Keratinocyte (primary cell): Measurements from ENCODE around the gene WDPCP. TPM values are rescaled to one million over a fixed set of nuclear protein-coding genes. Genes with fewer than 3 reads are reported as not detected.

ENCODE experiments used
- DNase-seq: peaks from one replicate; pipeline ENCODE4 v3.0.0-alpha.2; 2011; ENCODE audit warnings: low read depth, missing footprints, low spot score
- FAIRE-seq: peaks from 2 replicates; lab custom pipeline; 2011; peaks lifted over from hg19 to GRCh38; lab: Jason Lieb, UNC
- H2AFZ ChIP-seq: 2 replicates; pipeline ENCODE4 v1.6.0; 2012; ENCODE audit warnings: low read length, control low read depth, inconsistent platforms; ENCODE audit not compliant: control insufficient read depth
- H3K27ac ChIP-seq: 2 replicates; pipeline ENCODE4 v1.5.1; 2011; ENCODE audit warnings: low read length; ENCODE audit not compliant: control insufficient read depth, insufficient read depth
- H3K27me3 ChIP-seq: 3 replicates; pipeline ENCODE4 v1.6.0; 2011; ENCODE audit warnings: low read length; ENCODE audit not compliant: control insufficient read depth, insufficient read depth; ENCODE audit errors: extremely low read depth
- H3K36me3 ChIP-seq, 2 experiments: 2 replicates in 1 of 2; 3 replicates in 1 of 2; pipeline ENCODE4 v1.5.1; 2011; ENCODE audit warnings: low read length in 2 of 2, mild to moderate bottlenecking in 1 of 2; ENCODE audit not compliant: control insufficient read depth in 2 of 2, insufficient read depth in 2 of 2; ENCODE audit errors: extremely low read depth in 1 of 2
- H3K4me1 ChIP-seq: 3 replicates; pipeline ENCODE4 v1.5.1; 2011; ENCODE audit warnings: low read length; ENCODE audit not compliant: control insufficient read depth, insufficient read depth; ENCODE audit errors: extremely low read depth
- H3K4me2 ChIP-seq: 3 replicates; pipeline ENCODE4 v1.6.0; 2011; ENCODE audit warnings: low read depth, low read length; ENCODE audit not compliant: control insufficient read depth, insufficient read depth; ENCODE audit errors: extremely low read depth
- H3K4me3 ChIP-seq, 3 experiments: fragments of 200-600 bp in 1 of 3; sonication (generic) in 1 of 3; 2 replicates in 2 of 3; 3 replicates in 1 of 3; pipeline ENCODE4 v1.5.1; 2011 to 2016; ENCODE audit warnings: low read length in 3 of 3, mild to moderate bottlenecking in 3 of 3, control low read depth in 2 of 3, inconsistent platforms in 1 of 3, low read depth in 1 of 3, mixed read lengths in 1 of 3, mixed run types in 1 of 3, moderate library complexity in 1 of 3; ENCODE audit not compliant: control insufficient read depth in 2 of 3, insufficient read depth in 2 of 3; ENCODE audit errors: extremely low read depth in 1 of 3
- H3K79me2 ChIP-seq: 2 replicates; pipeline ENCODE4 v1.6.0; 2012; ENCODE audit warnings: low read length; ENCODE audit not compliant: control insufficient read depth, insufficient read depth
- H3K9ac ChIP-seq: 3 replicates; pipeline ENCODE4 v1.6.0; 2011; ENCODE audit warnings: low read length; ENCODE audit not compliant: control insufficient read depth, insufficient read depth; ENCODE audit errors: extremely low read depth
- H3K9me1 ChIP-seq: 3 replicates; pipeline ENCODE4 v1.6.0; 2011; ENCODE audit warnings: low read length; ENCODE audit not compliant: control insufficient read depth, insufficient read depth; ENCODE audit errors: extremely low read depth
- H3K9me3 ChIP-seq: 2 replicates; pipeline ENCODE4 v1.5.1; 2012; ENCODE audit warnings: low read depth, low read length; ENCODE audit not compliant: control insufficient read depth
- H4K20me1 ChIP-seq: 3 replicates; pipeline ENCODE4 v1.6.0; 2011; ENCODE audit warnings: low read length; ENCODE audit not compliant: control insufficient read depth, insufficient read depth; ENCODE audit errors: extremely low read depth
- CTCF ChIP-seq, 3 experiments: IDR thresholded peaks in 1 of 3; conservative IDR thresholded peaks in 1 of 3; optimal IDR thresholded peaks in 1 of 3; 2 replicates in 2 of 3; 3 replicates in 1 of 3; pipeline versions ENCODE3 to v1.5.1; 2011; ENCODE audit warnings: low read length in 3 of 3, mild to moderate bottlenecking in 3 of 3, moderate library complexity in 2 of 3, control low read depth in 1 of 3, inconsistent platforms in 1 of 3; ENCODE audit not compliant: insufficient read depth in 2 of 3; ENCODE audit errors: extremely low read depth in 1 of 3
- EZH2 ChIP-seq: IDR thresholded peaks from one replicate; pipeline ENCODE4 v1.6.1; 2012; ENCODE audit warnings: inconsistent platforms, mild to moderate bottlenecking, low read length, moderate library complexity
- dilution Hi-C: fragments of 300-500 bp; cut with MboI; formaldehyde crosslinking; loops from one replicate; pipeline ENCODE4 v1.7.0; 2020; ENCODE audit warnings: low sequenced_read_pairs; ENCODE audit not compliant: extremely low pct_ligation_motif_present
- polyA plus RNA-seq, 5 experiments: library from polyadenylated mRNA; depleted of rRNA in 3 of 5; stranded (reverse) in 3 of 5; stranded (forward) in 1 of 5; unstranded in 1 of 5; fragments of >200 nt; gene quantifications; 1 replicate in 1 of 5; 2 replicates in 3 of 5; 3 replicates in 1 of 5; pipeline versions ENCODE4 v1.2.1 to v1.2.3, GENCODE V29; 2011 to 2012; ENCODE audit warnings: missing spikeins in 2 of 5, low read depth in 1 of 5, low replicate concordance in 1 of 5

WDPCP gene
- polyA plus RNA-seq, 1 donor (not counting 4 experiments of a cell fraction or from before 2014, with no cell fraction given), result 2.9 TPM

GRCh38 chr2:63099032-63099431 is 489.2 kb downstream of the WDPCP start:
- H3K27ac ChIP-seq, result no peak overlapping the region
- FAIRE-seq, result no peak
- dilution Hi-C loops, result no loop called here

GRCh38 chr2:63096491-63096890 is 491.8 kb downstream of the WDPCP start:
- Histone ChIP-seq H3K27me3 (no peaks in the 10 kb centered on the region), H3K27ac (no peak overlapping the region), H4K20me1 (no peaks in the 10 kb centered on the region), H3K9me3 (no peaks in the 10 kb centered on the region), H3K4me1 (no peaks in the 10 kb centered on the region), H2AFZ (no peak overlapping the region), H3K9ac (no peak overlapping the region), H3K79me2 (no peaks in the 10 kb centered on the region), H3K4me2 (no peak overlapping the region), H3K9me1 (no peaks in the 10 kb centered on the region), H3K36me3 (no peaks in the 10 kb centered on the region), H3K4me3 (no peak overlapping the region)
- dilution Hi-C loops, result no loop called here
- DNase-seq (no peak), FAIRE-seq (no peak)
- TF ChIP-seq CTCF (optimal IDR thresholded peaks at IDR 0.05 in 1 of 3, IDR thresholded peaks at IDR 0.05 in 1 of 3, conservative IDR thresholded peaks at IDR 0.05 in 1 of 3; ENCODE audit: extremely low read depth in 1 of 3, insufficient read depth in 2 of 3, low read length in 3 of 3) (no peak), EZH2 (no peak)

More at GRCh38 chr2:63099032-63099431, 489.2 kb downstream of the WDPCP start:
- Histone ChIP-seq H3K4me3 (no peak overlapping the region), H3K4me1 (no peaks in the 10 kb centered on the region), H3K36me3 (no peaks in the 10 kb centered on the region), H3K4me2 (no peak overlapping the region), H3K79me2 (no peaks in the 10 kb centered on the region), H3K9me3 (no peaks in the 10 kb centered on the region), H3K9ac (no peak overlapping the region), H3K9me1 (no peaks in the 10 kb centered on the region), H4K20me1 (no peaks in the 10 kb centered on the region), H3K27me3 (no peaks in the 10 kb centered on the region), H2AFZ (no peak overlapping the region)
- DNase-seq, result no peak
- no peak for TF ChIP-seq CTCF (optimal IDR thresholded peaks at IDR 0.05 in 1 of 3, IDR thresholded peaks at IDR 0.05 in 1 of 3, conservative IDR thresholded peaks at IDR 0.05 in 1 of 3; ENCODE audit: extremely low read depth in 1 of 3, insufficient read depth in 2 of 3, low read length in 3 of 3)
- TF ChIP-seq EZH2, result no peak
